WTC11 (cell line): ENCODE results near the gene CDK10.

Experiments used
- CREM ChIP-seq: sonication (generic); formaldehyde crosslinking; IDR thresholded peaks from 2 replicates; pipeline ENCODE4 v1.8.1; 2022; ENCODE audit warnings: mild to moderate bottlenecking, missing genetic modification reagents, moderate library complexity
- CTCF ChIP-seq: fragments of 200-600 bp; IDR thresholded peaks from 2 replicates; pipeline ENCODE4 v1.8.0; 2022; ENCODE audit warnings: antibody characterized with exemption
- ESRRA ChIP-seq: sonication (generic); formaldehyde crosslinking; IDR thresholded peaks from 2 replicates; pipeline ENCODE4 v1.8.1; 2022; ENCODE audit warnings: mild to moderate bottlenecking, missing genetic modification reagents, borderline replicate concordance
- GTF2I ChIP-seq: fragments of 250-450 bp; sonication (Bioruptor Pico); conservative IDR thresholded peaks from 2 replicates; pipeline ENCODE4 v1.4.0; 2021; ENCODE audit warnings: mild to moderate bottlenecking
- JUN ChIP-seq: sonication (generic); formaldehyde crosslinking; IDR thresholded peaks from 2 replicates; pipeline ENCODE4 v1.8.0; 2023; ENCODE audit warnings: mild to moderate bottlenecking, missing genetic modification reagents
- NR2C2 ChIP-seq: sonication (generic); formaldehyde crosslinking; IDR thresholded peaks from 2 replicates; pipeline ENCODE4 v1.8.0; 2022; ENCODE audit warnings: mild to moderate bottlenecking, missing genetic modification reagents
- PREB ChIP-seq: sonication (generic); formaldehyde crosslinking; IDR thresholded peaks from 2 replicates; pipeline ENCODE4 v1.8.1; 2022; ENCODE audit warnings: mild to moderate bottlenecking, missing genetic modification reagents, moderate library complexity, borderline replicate concordance
- SP1 ChIP-seq: sonication (generic); formaldehyde crosslinking; conservative IDR thresholded peaks from 2 replicates; pipeline ENCODE4 v1.8.1; 2022; ENCODE audit warnings: missing genetic modification reagents
- USF2 ChIP-seq: sonication (generic); formaldehyde crosslinking; IDR thresholded peaks from 2 replicates; pipeline ENCODE4 v1.8.1; 2023; ENCODE audit warnings: mild to moderate bottlenecking, missing genetic modification reagents, moderate library complexity
- ZNF121 ChIP-seq: sonication (generic); formaldehyde crosslinking; IDR thresholded peaks from 2 replicates; pipeline ENCODE4 v1.8.0; 2023; ENCODE audit warnings: missing genetic modification reagents
- ZNF671 ChIP-seq: fragments of 250-450 bp; sonication (Bioruptor Pico); IDR thresholded peaks from 2 replicates; pipeline ENCODE4 v1.8.0; 2021; ENCODE audit warnings: mild to moderate bottlenecking

GRCh38 chr16:89723279-89724250 is 37.1 kb downstream of the CDK10 start:
- TF ChIP-seq USF2 (no peak), NR2C2 (CRISPR knock-in tag) (no peak), SP1 (CRISPR knock-in tag) (no peak), PREB (CRISPR knock-in tag) (no peak), CTCF (no peak), ESRRA (CRISPR knock-in tag) (no peak), ZNF671 (CRISPR knock-in tag) (no peak), GTF2I (CRISPR knock-in tag) (no peak), JUN (CRISPR knock-in tag) (no peak), CREM (no peak), ZNF121 (CRISPR knock-in tag) (no peak)
